Mesenteric fat pad (tissue), 1 donor: Measurements from ENCODE around the gene SUGCT. TPM values are rescaled to one million over a fixed set of nuclear protein-coding genes. Genes with fewer than 3 reads are reported as not detected.

Source experiments
- DNase-seq: peaks from one replicate; pipeline ENCODE4 v3.0.0-alpha.2; 2020; ENCODE audit warnings: low spot score
- total RNA-seq: library from RNA; stranded (reverse); fragmentation: NEBNext Ultra II Directional; extraction: Animal tissue kit (Norgen Biotek cat#: 25700); gene quantifications from one replicate; pipeline ENCODE4 v1.2.1, GENCODE V29; 2021
- donor health status: DM: yes; HTN: yes; CAD: no.

SUGCT gene
- total RNA-seq, 1 donor from 2014 or later = 2.9 TPM

GRCh38 chr7:40888499-40888898, 753.7 kb downstream of the SUGCT start:
- DNase-seq = no peak

- no peak for DNase-seq
These were observed 754.3 kb downstream of the SUGCT start for GRCh38 chr7:40889099-40889498.

DNA sequence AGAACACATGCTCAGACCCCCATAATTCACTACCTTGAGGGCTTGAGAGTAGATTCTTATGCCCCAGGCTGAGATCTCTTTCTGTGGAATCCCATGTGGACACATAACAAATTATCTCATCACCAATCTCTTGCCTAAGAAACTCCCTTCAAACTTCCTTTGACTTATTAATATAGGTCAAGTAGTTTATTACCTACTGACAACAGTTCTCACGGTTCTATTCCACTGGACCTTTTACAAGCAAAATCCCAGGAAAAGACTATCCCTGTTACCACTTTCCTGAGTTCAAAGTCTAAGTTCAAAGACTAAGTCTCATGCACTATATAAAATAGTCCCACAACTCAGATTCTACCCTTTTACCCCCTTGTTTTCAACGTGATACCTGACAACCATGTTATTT, 754.7 kb downstream of the SUGCT start:
- DNase-seq = no peak

GRCh38 chr7:40890088-40890692, 755.4 kb downstream of the SUGCT start:
- no peak for DNase-seq

- no peak for DNase-seq
These were observed 756.4 kb downstream of the SUGCT start for GRCh38 chr7:40891232-40891631.

DNA sequence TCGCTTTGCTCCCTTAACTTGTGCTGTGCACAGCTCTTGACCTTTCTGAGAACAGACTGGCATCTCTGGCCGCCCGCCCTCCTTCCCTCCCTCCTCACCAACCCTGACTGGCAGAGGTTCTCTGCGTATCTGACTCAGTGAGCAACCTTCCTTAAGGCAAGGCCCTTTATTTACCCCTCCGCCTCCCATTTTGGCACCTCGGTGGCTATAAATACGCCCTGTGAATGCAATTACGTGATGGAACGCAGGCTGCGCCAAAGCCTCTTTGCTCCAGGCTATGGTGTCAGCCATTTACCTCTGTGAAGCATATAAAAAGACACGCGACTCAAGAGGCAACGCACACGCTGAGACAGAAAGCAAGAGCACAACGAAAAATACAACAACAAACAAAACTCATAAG, 764.3 kb downstream of the SUGCT start:
- DNase-seq = no peak

DNA sequence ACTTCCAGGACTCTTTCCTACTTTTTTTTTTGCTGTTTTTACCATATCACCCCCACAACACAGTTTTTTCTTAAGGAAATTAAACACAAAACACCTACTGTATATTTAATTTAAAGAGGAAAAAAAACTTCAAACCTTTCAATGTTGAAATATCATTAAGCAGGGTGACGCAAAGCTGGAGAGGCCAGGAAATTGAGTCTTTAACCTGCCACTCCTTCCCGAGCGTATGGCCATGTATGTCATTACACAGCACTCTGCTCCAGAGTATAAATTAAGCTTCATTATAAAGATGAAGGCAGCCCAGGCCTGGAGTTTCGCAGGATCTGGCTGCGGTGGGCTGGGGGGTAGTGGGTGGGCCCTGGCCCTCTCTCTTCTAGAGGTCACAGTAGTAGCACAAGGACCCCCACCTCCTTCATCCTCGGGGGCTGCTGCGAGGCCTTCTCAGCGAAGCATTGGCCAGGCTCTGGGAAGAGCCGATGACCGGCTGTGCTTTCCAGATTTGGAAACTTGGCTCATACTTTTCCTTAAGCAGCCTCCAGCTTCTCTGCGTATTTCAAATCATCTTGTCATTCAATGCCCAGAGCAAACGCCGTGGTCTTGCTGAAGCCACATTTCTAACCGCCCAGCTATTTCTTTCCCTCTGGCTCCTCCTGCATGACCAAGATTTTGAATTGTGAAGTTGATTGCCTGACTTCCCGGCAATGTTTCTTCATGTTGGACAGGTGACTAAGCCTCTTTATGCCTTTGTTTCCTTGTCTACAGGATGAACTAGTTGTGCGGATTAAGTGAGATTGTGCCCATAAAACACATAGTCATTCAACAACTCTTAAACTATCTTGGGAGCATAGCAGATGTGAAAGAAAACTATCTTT, 765.1 kb downstream of the SUGCT start:
- DNase-seq = no peak

GRCh38 chr7:40903872-40904271, 769.1 kb downstream of the SUGCT start:
- DNase-seq = no peak

DNA sequence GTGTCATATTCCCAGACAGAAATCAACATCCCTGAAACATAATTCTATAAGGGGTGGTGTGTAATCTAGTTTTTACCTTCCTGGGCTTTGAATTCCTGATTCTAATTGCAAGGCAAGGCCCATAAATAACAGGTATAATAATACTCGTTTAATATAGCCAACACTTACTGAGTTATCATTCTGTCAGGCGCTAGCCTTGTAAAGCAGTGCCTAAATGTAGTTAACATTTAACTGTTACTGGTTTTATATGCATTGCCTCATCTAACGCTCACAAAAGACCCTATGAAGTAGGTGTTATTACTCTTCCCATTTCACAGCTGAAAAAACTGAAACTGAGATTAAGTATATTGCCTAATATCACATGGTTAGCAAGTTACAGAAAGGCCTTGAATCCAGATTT, 772.5 kb downstream of the SUGCT start:
- DNase-seq = no peak

DNA sequence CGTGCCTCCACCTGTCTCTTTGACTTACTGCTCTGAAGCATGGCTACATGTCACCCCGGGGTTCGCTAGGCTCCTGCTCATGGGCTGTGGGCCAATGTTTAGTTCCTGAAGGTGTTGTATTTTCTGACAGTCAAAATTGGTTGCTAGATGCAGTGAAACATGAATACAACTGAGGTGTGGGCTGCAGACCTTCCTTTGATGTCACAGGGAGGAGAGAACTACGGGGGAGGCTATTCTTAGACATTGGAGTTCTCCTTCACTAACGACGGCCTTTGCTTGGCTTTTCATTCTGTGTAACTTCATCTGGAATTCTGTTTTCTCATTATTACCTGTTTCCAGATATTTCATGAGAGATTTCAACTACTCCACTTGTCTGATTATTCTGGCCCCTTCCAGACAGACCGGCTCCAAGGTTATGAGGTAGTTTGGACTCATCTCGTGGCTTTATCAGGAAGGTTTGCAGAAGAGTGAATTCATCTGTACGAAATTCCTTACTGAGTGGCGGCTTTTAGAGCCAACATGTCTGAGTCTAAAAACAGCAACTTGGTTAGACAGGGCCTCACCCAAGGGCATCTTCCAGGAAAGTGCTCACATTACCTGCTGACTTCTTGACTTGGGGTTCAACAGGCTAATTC, 774.7 kb downstream of the SUGCT start:
- DNase-seq = no peak

Other genes starting within 250 kb of the SUGCT start
- 44.4 TPM for gene CDK13, start 184.7 kb upstream of the SUGCT start, total RNA-seq
- gene MPLKIP, start 383 bp upstream of the SUGCT start, total RNA-seq = 27.1 TPM